Immature natural killer cell (primary cell): ENCODE results near the gene BNC2. TPM values are rescaled to one million over a fixed set of nuclear protein-coding genes. Genes with fewer than 3 reads are reported as not detected.

ENCODE experiments used
- DNase-seq, 3 donors: peaks; one replicate each; pipeline ENCODE4 v3.0.0; 2022; ENCODE audit warnings: mixed read lengths in 1 of 3
- H3K27ac Mint-ChIP-seq, 6 donors: one replicate each; pipeline ENCODE4 v1.8.0; 2020; ENCODE audit warnings: mixed read lengths in 6 of 6, mild to moderate bottlenecking in 5 of 6, inconsistent platforms in 4 of 6, moderate library complexity in 3 of 6
- H3K27me3 Mint-ChIP-seq, 3 donors: one replicate each; pipeline ENCODE4 v1.8.0; 2020 to 2021; ENCODE audit warnings: low read depth in 3 of 3, mild to moderate bottlenecking in 3 of 3, mixed read lengths in 3 of 3, moderate library complexity in 3 of 3, inconsistent platforms in 1 of 3
- H3K36me3 Mint-ChIP-seq, 3 donors: one replicate each; pipeline ENCODE4 v1.8.0; 2020; ENCODE audit warnings: mixed read lengths in 3 of 3, inconsistent platforms in 2 of 3, mild to moderate bottlenecking in 2 of 3
- H3K4me1 Mint-ChIP-seq, 2 donors: one replicate each; pipeline ENCODE4 v1.8.0; 2020; ENCODE audit warnings: inconsistent platforms in 2 of 2, mild to moderate bottlenecking in 2 of 2, mixed read lengths in 2 of 2, moderate library complexity in 1 of 2
- H3K4me3 Mint-ChIP-seq, 5 donors: one replicate each; pipeline ENCODE4 v1.8.0; 2020; ENCODE audit warnings: mild to moderate bottlenecking in 5 of 5, mixed read lengths in 5 of 5, inconsistent platforms in 3 of 5, moderate library complexity in 3 of 5
- H3K9me3 Mint-ChIP-seq, 6 donors: one replicate each; pipeline ENCODE4 v1.8.0; 2020; ENCODE audit warnings: mild to moderate bottlenecking in 6 of 6, mixed read lengths in 6 of 6, inconsistent platforms in 4 of 6, moderate library complexity in 3 of 6
- polyA plus RNA-seq, 3 donors: library from polyadenylated mRNA; unstranded; fragments of 300-500 nt; fragmentation: Illumina TruSeq; gene quantifications; one replicate each; pipeline ENCODE4 v1.2.3, GENCODE V29; 2021

BNC2 gene
- polyA plus RNA-seq, 3 donors from 2014 or later = 6.5 to 11.0 (median 7.7) TPM

GRCh38 chr9:16524823-16525222 lies 345.6 kb downstream of the BNC2 start:
- Mint-ChIP-seq H3K27ac (no peak overlapping the region), H3K4me3 (no peak overlapping the region), H3K27me3 (peaks cover 0 to 3% (median 2%) of the 10 kb centered on the region in 3 donors), H3K36me3 (peaks cover 0 to 6% (median 0%) of the 10 kb centered on the region in 3 donors), H3K9me3 (no peaks in the 10 kb centered on the region), H3K4me1 (peaks cover 19 to 20% of the 10 kb centered on the region in 2 donors)
- DNase-seq = no peak

- H3K27me3 Mint-ChIP-seq = peaks cover 0 to 3% (median 2%) of the 10 kb centered on the region in 3 donors
- no peak for DNase-seq
- no peak overlapping the region for H3K27ac Mint-ChIP-seq
- no peaks in the 10 kb centered on the region for H3K9me3 Mint-ChIP-seq
- H3K36me3 Mint-ChIP-seq = peaks cover 0 to 6% (median 0%) of the 10 kb centered on the region in 3 donors
- H3K4me3 Mint-ChIP-seq = no peak overlapping the region
- peaks cover 19 to 22% of the 10 kb centered on the region in 2 donors for H3K4me1 Mint-ChIP-seq
These were observed 346.4 kb downstream of the BNC2 start for GRCh38 chr9:16524078-16524477.

- Mint-ChIP-seq H3K27ac (no peak overlapping the region), H3K27me3 (peaks cover 0 to 2% (median 1%) of the 10 kb centered on the region in 3 donors), H3K4me3 (no peak overlapping the region), H3K36me3 (no peaks in the 10 kb centered on the region), H3K9me3 (no peaks in the 10 kb centered on the region), H3K4me1 (peaks cover 22 to 24% of the 10 kb centered on the region in 2 donors)
- no peak for DNase-seq
These were observed 348.5 kb downstream of the BNC2 start for GRCh38 chr9:16521868-16522411.

GRCh38 chr9:16519001-16519400 lies 351.5 kb downstream of the BNC2 start:
- H3K9me3 Mint-ChIP-seq = no peaks in the 10 kb centered on the region

GRCh38 chr9:16516891-16517290 lies 353.6 kb downstream of the BNC2 start:
- Mint-ChIP-seq H3K4me1 (peaks cover 7 to 14% of the 10 kb centered on the region in 2 donors), H3K4me3 (no peak overlapping the region), H3K36me3 (no peaks in the 10 kb centered on the region), H3K27ac (no peak overlapping the region), H3K27me3 (no peaks in the 10 kb centered on the region), H3K9me3 (no peaks in the 10 kb centered on the region)
- DNase-seq = no peak

More at GRCh38 chr9:16519001-16519400, 351.5 kb downstream of the BNC2 start:
- H3K36me3 Mint-ChIP-seq = no peaks in the 10 kb centered on the region
- no peak overlapping the region for H3K27ac Mint-ChIP-seq
- H3K27me3 Mint-ChIP-seq = no peaks in the 10 kb centered on the region
- H3K4me1 Mint-ChIP-seq = peaks cover 17 to 24% of the 10 kb centered on the region in 2 donors
- no peak overlapping the region for H3K4me3 Mint-ChIP-seq
- no peak for DNase-seq

- Mint-ChIP-seq H3K36me3 (no peaks in the 10 kb centered on the region), H3K27ac (no peak overlapping the region), H3K27me3 (no peaks in the 10 kb centered on the region), H3K4me1 (peaks cover 5 to 8% of the 10 kb centered on the region in 2 donors), H3K9me3 (no peaks in the 10 kb centered on the region), H3K4me3 (no peak overlapping the region)
- no peak for DNase-seq
These were observed 354.6 kb downstream of the BNC2 start for GRCh38 chr9:16515879-16516301.

- no peaks in the 10 kb centered on the region for H3K27me3 Mint-ChIP-seq
- H3K4me3 Mint-ChIP-seq = no peak overlapping the region
- peaks cover 8 to 12% of the 10 kb centered on the region in 2 donors for H3K4me1 Mint-ChIP-seq
- no peaks in the 10 kb centered on the region for H3K36me3 Mint-ChIP-seq
- no peak overlapping the region for H3K27ac Mint-ChIP-seq
- no peak for DNase-seq
- H3K9me3 Mint-ChIP-seq = no peaks in the 10 kb centered on the region
These were observed 355.3 kb downstream of the BNC2 start for GRCh38 chr9:16515207-16515606.

- DNase-seq = no peak
- peaks cover 5 to 16% of the 10 kb centered on the region in 2 donors for H3K4me1 Mint-ChIP-seq
- H3K27me3 Mint-ChIP-seq = no peaks in the 10 kb centered on the region
- no peaks in the 10 kb centered on the region for H3K36me3 Mint-ChIP-seq
- no peak overlapping the region for H3K4me3 Mint-ChIP-seq
- H3K27ac Mint-ChIP-seq = no peak overlapping the region
- H3K9me3 Mint-ChIP-seq = no peaks in the 10 kb centered on the region
These were observed 356.3 kb downstream of the BNC2 start for GRCh38 chr9:16514131-16514530.

GRCh38 chr9:16512281-16512680 lies 358.2 kb downstream of the BNC2 start:
- H3K36me3 Mint-ChIP-seq = no peaks in the 10 kb centered on the region

GRCh38 chr9:16510482-16510881 lies 360.0 kb downstream of the BNC2 start:
- no peaks in the 10 kb centered on the region for H3K36me3 Mint-ChIP-seq
- no peak for DNase-seq
- no peak overlapping the region for H3K27ac Mint-ChIP-seq
- no peaks in the 10 kb centered on the region for H3K9me3 Mint-ChIP-seq
- no peak overlapping the region for H3K4me3 Mint-ChIP-seq
- H3K27me3 Mint-ChIP-seq = no peaks in the 10 kb centered on the region
- H3K4me1 Mint-ChIP-seq = peaks cover 5 to 11% of the 10 kb centered on the region in 2 donors

More at GRCh38 chr9:16512281-16512680, 358.2 kb downstream of the BNC2 start:
- Mint-ChIP-seq H3K9me3 (no peaks in the 10 kb centered on the region), H3K4me3 (no peak overlapping the region), H3K4me1 (peaks cover 5 to 11% of the 10 kb centered on the region in 2 donors), H3K27me3 (no peaks in the 10 kb centered on the region), H3K27ac (no peak overlapping the region)
- DNase-seq = no peak

- Mint-ChIP-seq H3K4me1 (peaks cover 5 to 11% of the 10 kb centered on the region in 2 donors), H3K27ac (no peak overlapping the region), H3K27me3 (no peaks in the 10 kb centered on the region)
These were observed 360.5 kb downstream of the BNC2 start for GRCh38 chr9:16509997-16510396.

GRCh38 chr9:16505199-16505598 lies 365.3 kb downstream of the BNC2 start:
- Mint-ChIP-seq H3K27ac (no peak overlapping the region), H3K36me3 (no peaks in the 10 kb centered on the region), H3K4me1 (peaks cover 0 to 3% of the 10 kb centered on the region in 2 donors), H3K27me3 (peaks cover 0 to 1% (median 0%) of the 10 kb centered on the region in 3 donors), H3K9me3 (no peaks in the 10 kb centered on the region), H3K4me3 (no peak overlapping the region)
- DNase-seq = no peak

More at GRCh38 chr9:16509997-16510396, 360.5 kb downstream of the BNC2 start:
- DNase-seq = no peak
- H3K36me3 Mint-ChIP-seq = no peaks in the 10 kb centered on the region
- no peaks in the 10 kb centered on the region for H3K9me3 Mint-ChIP-seq
- no peak overlapping the region for H3K4me3 Mint-ChIP-seq

GRCh38 chr9:16501726-16502125 lies 368.7 kb downstream of the BNC2 start:
- Mint-ChIP-seq H3K4me1 (peaks cover 0 to 3% of the 10 kb centered on the region in 2 donors), H3K9me3 (no peaks in the 10 kb centered on the region), H3K36me3 (no peaks in the 10 kb centered on the region), H3K4me3 (no peak overlapping the region), H3K27me3 (peaks cover 0 to 1% (median 0%) of the 10 kb centered on the region in 3 donors), H3K27ac (no peak overlapping the region)
- DNase-seq = no peak

- no peak for DNase-seq
- H3K36me3 Mint-ChIP-seq = no peaks in the 10 kb centered on the region
- H3K27ac Mint-ChIP-seq = no peak overlapping the region
- H3K4me3 Mint-ChIP-seq = no peak overlapping the region
- H3K4me1 Mint-ChIP-seq = peaks cover 0 to 3% of the 10 kb centered on the region in 2 donors
- H3K9me3 Mint-ChIP-seq = no peaks in the 10 kb centered on the region
- H3K27me3 Mint-ChIP-seq = peaks cover 0 to 1% (median 0%) of the 10 kb centered on the region in 3 donors
These were observed 369.3 kb downstream of the BNC2 start for GRCh38 chr9:16501141-16501540.

- Mint-ChIP-seq H3K27me3 (peaks cover 0 to 1% (median 0%) of the 10 kb centered on the region in 3 donors), H3K4me3 (no peak overlapping the region), H3K27ac (no peak overlapping the region), H3K9me3 (no peaks in the 10 kb centered on the region), H3K36me3 (no peaks in the 10 kb centered on the region), H3K4me1 (peaks cover 0 to 3% of the 10 kb centered on the region in 2 donors)
- no peak for DNase-seq
These were observed 370.1 kb downstream of the BNC2 start for GRCh38 chr9:16500386-16500785.
